SH-SY5Y (cell line): Measurements from ENCODE around the gene DNAH9.

Source experiments
- GATA2 ChIP-seq: IDR thresholded peaks from 2 replicates; pipeline ENCODE4 v1.6.1; 2011; ENCODE audit warnings: mild to moderate bottlenecking, low read depth, low read length
- GATA3 ChIP-seq: IDR thresholded peaks from 2 replicates; pipeline ENCODE4 v1.6.1; 2011; ENCODE audit warnings: low read depth, mild to moderate bottlenecking, low read length, moderate library complexity

The DNAH9 gene

GRCh38 chr17:11627301-11627940 is 29.2 kb downstream of the DNAH9 start:
- TF ChIP-seq GATA3 (no peak), GATA2 (no peak)

- TF ChIP-seq GATA3 (no peak), GATA2 (no peak)
Observed at GRCh38 chr17:11628374-11628773, 30.1 kb downstream of the DNAH9 start.

DNA sequence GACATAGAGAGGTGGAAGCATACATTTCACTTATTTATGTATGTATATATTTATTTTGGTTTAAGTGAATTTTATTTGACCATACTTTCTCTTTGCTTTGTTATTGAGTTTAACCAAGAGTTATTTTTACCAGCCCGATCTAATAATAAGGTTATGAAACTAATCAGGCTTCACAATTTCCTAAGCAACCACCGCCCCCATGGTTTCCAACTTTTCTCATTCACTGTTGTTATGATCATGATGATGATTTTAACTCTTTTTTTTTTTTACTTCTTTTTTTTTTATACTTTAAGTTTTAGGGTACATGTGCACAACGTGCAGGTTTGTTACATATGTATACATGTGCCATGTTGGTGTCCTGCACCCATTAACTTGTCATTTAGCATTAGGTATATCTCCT is 30.6 kb downstream of the DNAH9 start:
- TF ChIP-seq GATA3 (no peak), GATA2 (no peak)

DNA sequence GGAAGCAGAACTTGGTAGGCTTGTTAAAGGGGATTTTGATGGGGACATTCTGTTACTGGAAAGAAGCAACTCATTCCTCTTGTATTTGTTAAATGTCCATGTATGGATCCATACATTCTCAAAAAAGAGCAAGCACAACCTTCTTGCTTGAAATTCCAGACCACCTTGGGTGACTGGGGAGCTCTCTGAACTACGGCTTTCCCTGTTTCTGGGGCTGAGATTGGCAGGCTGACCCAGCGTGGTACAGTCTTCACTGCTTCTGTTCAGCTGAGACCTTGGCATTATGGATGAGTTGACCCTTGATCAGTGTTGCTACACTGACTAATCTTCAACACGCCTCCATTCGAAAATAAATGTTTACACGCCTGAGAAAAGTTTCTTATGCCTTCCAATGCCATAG is 38.5 kb downstream of the DNAH9 start:
- TF ChIP-seq GATA2 (no peak), GATA3 (no peak)

DNA sequence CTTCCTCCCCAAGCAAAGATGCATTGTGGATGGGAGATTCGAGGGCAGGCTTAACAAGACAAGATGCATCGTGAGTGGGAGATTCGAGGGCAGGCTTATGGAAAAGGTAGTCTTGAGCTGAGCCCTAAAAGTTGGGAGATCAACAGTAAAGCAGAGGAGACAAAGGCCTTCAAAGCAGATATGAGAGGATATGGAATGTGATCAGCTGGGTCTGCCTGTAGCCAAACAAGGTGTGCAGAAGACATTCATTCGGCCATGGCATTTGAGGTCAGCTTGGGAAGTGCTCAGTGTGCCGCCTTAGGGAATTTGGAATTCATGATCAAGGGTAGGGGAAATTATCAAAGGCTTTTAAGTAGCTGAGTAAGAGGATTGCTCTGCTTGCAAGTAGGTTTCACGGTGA is 39.5 kb downstream of the DNAH9 start:
- no peak for TF ChIP-seq GATA2
- TF ChIP-seq GATA3: no peak

DNA sequence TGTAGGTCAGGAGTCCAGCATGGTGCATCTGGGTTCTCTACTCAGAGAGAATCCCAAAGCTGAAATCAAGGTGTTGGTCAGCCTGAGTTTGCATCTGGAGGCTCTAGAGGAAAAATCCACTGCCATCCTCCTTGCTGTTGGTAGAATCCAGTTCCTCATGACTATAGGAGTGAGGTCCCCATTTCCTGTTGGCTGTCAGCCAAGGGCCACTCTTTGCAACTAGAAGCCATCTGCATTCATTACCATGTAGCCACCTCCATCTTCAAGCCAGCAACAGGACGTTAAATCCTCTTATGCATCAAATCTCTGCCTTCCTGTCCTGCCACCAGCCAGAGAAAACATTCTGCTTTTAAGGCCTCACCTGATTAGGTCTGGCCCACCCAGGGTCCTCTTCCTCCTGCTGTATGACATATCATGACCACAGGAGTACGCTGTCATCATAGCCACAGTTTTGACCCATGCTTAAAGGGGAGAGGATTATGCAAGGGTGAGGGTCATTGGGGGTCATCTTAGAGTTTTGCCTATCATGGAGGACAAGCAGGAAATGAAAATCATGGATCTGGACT is 40.5 kb downstream of the DNAH9 start:
- TF ChIP-seq GATA2 (no peak), GATA3 (no peak)

GRCh38 chr17:11639736-11640462 is 41.6 kb downstream of the DNAH9 start:
- TF ChIP-seq GATA2: no peak
- no peak for TF ChIP-seq GATA3

DNA sequence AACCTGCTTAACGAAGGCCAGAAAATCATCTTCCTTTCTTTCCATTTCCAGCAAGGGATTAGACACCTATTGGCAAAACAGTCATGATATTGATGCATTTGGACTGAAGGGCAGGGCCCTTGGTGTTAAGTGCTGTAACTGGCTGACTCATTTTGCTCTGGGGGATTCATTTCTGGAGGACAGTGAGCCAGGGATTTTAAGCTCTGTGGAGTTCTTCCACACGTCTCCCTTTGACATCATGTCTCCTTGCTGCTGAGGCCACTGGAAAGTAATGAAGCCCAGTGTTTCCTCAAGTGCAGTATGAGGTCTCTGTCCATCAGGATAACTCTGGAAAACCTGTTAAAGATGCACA is 42.2 kb downstream of the DNAH9 start:
- TF ChIP-seq GATA3: no peak
- no peak for TF ChIP-seq GATA2

DNA sequence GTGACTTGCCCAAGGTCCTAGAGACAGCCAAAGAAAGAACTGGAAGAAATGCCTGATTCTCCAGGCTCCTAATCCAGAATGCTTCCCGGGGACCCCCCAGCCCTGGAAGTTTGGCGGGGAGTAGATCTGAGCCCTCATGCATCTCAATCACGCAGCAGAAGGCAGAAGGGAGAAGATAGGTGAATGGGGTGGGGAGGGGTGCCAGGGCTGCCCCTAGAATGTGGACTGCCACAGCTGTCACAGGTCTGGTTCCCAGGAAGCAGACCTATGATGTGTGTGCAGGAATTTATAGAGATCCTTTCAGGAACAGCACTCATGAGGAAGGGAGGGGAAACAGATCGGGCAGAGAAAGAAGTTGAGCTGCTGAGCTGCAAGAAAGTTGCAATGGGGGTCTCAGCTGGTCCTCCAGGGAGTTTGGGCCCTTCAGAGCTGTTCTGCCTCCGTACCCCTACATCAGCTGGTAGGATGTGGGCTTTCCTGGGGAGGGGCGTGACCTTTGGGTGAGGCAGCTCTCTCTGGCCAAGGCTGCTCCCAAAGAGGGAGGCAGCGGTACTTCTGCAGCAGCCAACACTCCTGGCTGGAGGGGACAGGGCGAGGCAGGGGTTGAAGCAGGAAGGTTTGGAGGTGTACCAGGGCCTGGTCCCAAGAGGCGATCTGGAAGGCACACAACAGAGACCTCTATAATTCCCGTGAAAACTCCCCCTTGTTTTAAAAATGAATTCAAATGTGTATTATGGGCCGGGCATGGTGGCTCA is 43.4 kb downstream of the DNAH9 start:
- TF ChIP-seq GATA2 (no peak), GATA3 (no peak)

- no peak for TF ChIP-seq GATA2
- TF ChIP-seq GATA3: no peak
Observed at GRCh38 chr17:11642655-11643054, 44.4 kb downstream of the DNAH9 start.

GRCh38 chr17:11643851-11644250 is 45.6 kb downstream of the DNAH9 start:
- TF ChIP-seq GATA3 (no peak), GATA2 (no peak)

DNA sequence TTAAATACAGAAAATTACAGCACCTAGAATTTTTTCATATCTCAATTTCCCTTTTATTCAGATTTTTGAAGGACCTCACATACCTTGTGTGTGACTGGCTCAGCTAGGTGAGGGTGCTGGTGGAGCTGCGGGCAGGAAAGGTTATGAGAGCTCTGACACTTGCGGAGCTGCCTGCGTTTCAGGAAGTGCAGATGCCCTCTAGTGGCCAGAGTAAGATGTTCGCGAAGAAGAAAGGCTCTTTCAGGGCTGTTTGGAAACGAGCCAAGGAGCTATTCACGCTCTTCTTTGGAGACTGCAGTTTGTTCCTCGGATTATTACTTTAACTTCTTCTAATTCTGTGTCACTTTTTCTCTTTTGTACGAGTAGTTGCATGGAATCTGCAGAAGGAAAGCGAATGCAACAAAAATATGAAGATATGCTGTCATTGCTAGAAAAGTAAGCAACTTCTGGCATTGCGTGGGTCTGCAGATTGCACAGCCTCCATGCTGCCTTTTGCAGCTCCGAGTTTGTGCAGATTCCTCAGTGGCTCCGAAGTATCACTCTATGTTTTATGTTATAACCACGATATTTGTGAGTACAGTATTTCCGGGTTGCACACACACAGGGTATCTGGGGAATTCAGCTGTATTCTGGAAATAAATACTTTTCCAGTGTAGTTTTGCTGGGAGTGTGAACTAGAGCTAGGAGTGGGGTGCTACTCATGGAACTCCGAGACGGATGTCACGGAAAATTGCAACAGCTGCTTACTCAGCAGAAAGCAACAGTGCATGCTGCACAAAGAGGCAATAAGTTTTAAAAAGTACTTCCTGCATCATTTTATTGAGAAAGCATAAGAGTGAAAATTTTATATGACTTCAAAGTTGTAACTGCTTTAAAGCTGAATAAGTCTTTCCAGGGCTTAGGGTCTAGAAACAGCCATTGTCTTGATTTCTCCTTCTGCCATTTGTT is 46.3 kb downstream of the DNAH9 start:
- TF ChIP-seq GATA2 (no peak), GATA3 (no peak)

DNA sequence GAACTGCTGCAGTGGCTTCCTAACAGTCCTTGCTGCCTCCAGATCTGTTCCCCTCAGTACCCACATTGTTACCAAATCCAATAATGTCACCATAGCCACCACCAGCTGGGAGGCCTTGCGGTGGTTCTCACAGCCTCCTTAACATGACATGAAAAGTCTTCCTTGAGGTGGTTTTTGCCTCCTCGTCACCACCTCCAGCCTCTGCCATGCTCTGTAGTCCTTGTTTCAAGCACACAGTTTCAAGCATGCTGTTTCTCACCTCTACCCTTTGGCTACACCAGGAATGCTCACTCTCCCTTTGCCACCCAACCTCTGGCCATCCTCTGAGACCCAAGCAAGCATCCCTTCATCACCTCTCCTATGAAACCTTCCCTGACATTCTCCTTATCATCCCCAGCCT is 47.2 kb downstream of the DNAH9 start:
- TF ChIP-seq GATA3 (no peak), GATA2 (no peak)

DNA sequence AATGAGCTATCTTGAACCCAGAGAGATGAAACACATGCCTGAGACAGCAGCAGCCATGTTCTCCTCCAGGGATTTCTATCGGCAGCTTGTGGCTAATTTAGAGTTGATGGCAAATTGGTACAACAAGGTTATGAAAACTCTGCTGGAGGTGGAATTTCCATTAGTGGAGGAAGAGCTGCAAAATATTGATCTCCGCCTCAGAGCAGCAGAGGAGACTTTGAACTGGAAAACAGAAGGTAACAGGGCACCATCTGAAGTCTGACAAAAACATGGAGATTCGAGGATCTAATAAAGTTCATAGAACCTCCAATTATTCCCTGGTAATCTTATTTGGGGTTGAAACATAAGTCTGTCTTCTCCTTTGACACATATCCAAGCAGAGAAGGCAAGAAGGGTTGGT is 52.8 kb downstream of the DNAH9 start:
- TF ChIP-seq GATA2: no peak
- TF ChIP-seq GATA3: no peak

GRCh38 chr17:11668618-11669017 is 70.3 kb downstream of the DNAH9 start:
- no peak for TF ChIP-seq GATA2
- TF ChIP-seq GATA3: no peak
